ENCODE measurements around the gene COTL1.
A peak's percentile ranks its signal among the peaks of the same experiment; 100 is the strongest.

Gene COTL1

DNA sequence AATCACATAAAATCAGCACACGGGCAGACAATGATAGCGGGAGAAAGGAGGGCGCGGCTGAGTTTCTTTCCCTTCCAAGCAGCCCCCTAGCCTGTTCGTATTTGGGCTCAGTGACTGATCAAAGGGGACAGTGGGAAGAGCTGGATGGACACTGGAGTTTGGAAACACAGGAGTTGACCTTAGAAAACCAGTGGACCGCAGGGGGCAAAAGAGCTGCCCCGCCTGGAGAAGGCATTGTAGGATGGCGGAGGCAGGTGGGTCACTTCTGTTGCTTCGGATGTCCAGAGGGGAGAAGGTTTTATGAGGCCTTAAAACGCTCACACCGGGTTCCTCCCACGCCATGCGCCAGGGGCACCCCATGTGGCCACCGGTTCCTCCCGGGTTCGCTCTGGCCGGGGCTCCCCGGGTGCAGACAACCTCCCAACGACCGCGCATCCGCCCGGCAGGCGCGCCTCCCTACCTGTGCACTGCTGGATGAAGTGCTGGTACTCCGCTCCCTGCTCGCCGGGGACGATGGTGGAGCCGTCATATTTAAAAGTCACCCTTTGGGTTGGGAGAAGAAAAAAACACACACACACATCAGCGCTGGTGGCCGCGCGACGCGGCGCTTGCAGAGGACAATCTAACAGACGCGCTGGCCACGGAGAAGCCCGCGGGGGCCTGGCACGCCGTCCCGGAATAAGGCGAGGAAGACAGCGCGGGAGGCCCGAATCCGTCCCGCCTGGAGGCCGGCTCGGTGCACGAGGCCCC lies 662 bp downstream of the COTL1 start:
- Histone ChIP-seq H3K9me3 (no peaks in the 10 kb centered on the region), H3K4me3 (ENCODE audit: low read depth in 1 of 2, low read length in 1 of 2) (peak overlapping the region; percentile 96 to 100), H3K27me3 (no peaks in the 10 kb centered on the region), H3K36me3 (peaks cover 44% of the 10 kb centered on the region), H3K27ac (peak overlapping the region; percentile 98), H3K4me1 (ENCODE audit: control insufficient read depth in 1 of 2, insufficient read depth in 1 of 2, low read depth in 1 of 2, low read length in 1 of 2) (peaks cover 54 to 60% of the 10 kb centered on the region in 2 experiments)
- TF ChIP-seq, protein P1, sequence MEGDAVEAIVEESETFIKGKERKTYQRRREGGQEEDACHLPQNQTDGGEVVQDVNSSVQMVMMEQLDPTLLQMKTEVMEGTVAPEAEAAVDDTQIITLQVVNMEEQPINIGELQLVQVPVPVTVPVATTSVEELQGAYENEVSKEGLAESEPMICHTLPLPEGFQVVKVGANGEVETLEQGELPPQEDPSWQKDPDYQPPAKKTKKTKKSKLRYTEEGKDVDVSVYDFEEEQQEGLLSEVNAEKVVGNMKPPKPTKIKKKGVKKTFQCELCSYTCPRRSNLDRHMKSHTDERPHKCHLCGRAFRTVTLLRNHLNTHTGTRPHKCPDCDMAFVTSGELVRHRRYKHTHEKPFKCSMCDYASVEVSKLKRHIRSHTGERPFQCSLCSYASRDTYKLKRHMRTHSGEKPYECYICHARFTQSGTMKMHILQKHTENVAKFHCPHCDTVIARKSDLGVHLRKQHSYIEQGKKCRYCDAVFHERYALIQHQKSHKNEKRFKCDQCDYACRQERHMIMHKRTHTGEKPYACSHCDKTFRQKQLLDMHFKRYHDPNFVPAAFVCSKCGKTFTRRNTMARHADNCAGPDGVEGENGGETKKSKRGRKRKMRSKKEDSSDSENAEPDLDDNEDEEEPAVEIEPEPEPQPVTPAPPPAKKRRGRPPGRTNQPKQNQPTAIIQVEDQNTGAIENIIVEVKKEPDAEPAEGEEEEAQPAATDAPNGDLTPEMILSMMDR (IDR thresholded peaks at IDR 0.05): no peak

DNA sequence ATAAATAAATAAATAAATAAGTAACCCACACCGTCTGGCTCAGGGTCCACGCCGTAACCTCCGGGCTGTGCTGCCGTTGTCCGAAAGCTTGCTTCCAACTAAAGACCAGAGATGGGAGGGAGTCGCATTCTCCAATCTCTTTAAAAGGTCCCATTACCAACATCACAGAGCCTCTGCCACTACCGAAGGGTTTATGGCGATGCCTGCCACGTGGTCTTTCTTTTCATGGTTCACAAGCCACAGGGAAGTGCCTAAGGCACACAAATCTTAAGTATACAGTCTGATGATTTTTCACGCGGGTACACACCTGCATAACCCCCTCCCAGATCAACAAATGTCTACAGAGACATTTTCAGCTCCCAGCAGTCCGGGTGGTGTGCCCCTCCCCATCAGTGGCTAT lies 1.4 kb downstream of the COTL1 start:
- Histone ChIP-seq H3K4me1 (ENCODE audit: control insufficient read depth in 1 of 2, insufficient read depth in 1 of 2, low read depth in 1 of 2, low read length in 1 of 2) (peaks cover 57 to 60% of the 10 kb centered on the region in 2 experiments), H3K36me3 (peaks cover 51% of the 10 kb centered on the region), H3K27me3 (no peaks in the 10 kb centered on the region), H3K4me3 (ENCODE audit: low read depth in 1 of 2, low read length in 1 of 2) (peak overlapping the region; percentile 96 to 100), H3K9me3 (no peaks in the 10 kb centered on the region), H3K27ac (peak overlapping the region; percentile 98)
- TF ChIP-seq, protein P1 (IDR thresholded peaks at IDR 0.05): no peak

DNA sequence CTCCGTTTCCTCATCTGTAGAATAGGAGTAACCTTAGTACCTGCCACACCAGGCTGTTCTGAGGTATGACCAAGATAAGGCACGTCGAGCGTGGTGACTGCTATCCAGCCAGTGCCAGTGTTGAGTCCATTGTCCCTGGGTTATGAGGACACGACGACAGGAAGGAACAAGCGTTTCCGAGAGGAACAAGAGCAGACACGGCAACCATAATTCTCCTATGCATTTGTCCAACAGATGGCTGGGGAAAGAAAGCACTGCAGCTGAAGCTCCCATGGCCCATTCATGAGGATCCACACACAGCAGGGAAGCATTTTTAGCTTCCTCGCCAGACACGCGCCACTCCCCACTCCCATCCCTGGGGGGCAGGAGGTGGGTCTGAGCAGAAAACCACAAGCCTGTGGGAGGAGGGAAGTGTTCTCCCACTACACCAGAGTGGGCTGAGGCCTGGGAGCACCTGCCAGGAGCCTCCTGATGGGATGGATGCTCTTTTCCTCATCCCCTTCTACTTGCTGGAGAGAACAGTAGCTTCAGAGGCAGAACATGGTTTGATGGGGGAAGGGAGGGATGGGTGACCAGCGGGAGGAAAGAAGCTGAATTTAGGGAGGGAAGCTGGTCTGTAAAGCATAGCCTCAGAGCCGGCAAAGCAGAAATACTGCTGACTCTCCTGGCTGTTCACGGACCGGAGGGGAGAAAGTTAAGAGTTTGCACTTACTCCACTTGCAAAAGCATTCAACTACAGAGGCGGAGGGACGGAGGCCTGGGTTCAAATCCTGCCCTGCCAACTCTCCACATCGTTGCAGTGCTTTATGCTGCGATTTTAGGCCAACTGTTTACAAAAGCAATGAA lies 2.7 kb downstream of the COTL1 start:
- Histone ChIP-seq H3K4me3 (ENCODE audit: low read depth in 1 of 2, low read length in 1 of 2) (peak overlapping the region; percentile 96 to 100), H3K4me1 (ENCODE audit: control insufficient read depth in 1 of 2, insufficient read depth in 1 of 2, low read depth in 1 of 2, low read length in 1 of 2) (peaks cover 71% of the 10 kb centered on the region in 2 experiments), H3K27me3 (no peaks in the 10 kb centered on the region), H3K9me3 (no peaks in the 10 kb centered on the region), H3K27ac (peak overlapping the region; percentile 98), H3K36me3 (peaks cover 63% of the 10 kb centered on the region)
- TF ChIP-seq, protein P1 (IDR thresholded peaks at IDR 0.05): no peak

DNA sequence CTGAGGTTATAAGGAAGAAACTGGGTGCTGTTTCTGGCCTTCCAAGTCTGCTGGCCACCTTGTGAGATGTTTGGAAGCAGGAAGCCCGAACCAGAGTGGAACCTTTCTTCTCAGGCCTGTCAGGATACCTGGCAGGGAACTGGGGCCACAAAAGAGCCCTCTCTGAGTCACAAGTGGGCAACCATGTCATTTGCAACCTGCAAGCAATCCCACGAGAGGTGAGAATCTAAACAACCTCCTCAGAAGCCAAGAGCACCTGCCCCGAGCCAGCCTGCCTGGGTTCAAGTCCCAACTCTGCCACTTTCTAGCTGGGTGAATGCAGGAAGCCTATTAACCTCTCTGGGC lies 3.3 kb downstream of the COTL1 start:
- Histone ChIP-seq H3K36me3 (peaks cover 67% of the 10 kb centered on the region), H3K9me3 (no peaks in the 10 kb centered on the region), H3K4me3 (ENCODE audit: low read depth in 1 of 2, low read length in 1 of 2) (peak overlapping the region; percentile 96 to 100), H3K27ac (peak overlapping the region; percentile 98), H3K4me1 (ENCODE audit: control insufficient read depth in 1 of 2, insufficient read depth in 1 of 2, low read depth in 1 of 2, low read length in 1 of 2) (peaks cover 77% of the 10 kb centered on the region in 2 experiments), H3K27me3 (no peaks in the 10 kb centered on the region)
- TF ChIP-seq, protein P1 (IDR thresholded peaks at IDR 0.05): no peak

DNA sequence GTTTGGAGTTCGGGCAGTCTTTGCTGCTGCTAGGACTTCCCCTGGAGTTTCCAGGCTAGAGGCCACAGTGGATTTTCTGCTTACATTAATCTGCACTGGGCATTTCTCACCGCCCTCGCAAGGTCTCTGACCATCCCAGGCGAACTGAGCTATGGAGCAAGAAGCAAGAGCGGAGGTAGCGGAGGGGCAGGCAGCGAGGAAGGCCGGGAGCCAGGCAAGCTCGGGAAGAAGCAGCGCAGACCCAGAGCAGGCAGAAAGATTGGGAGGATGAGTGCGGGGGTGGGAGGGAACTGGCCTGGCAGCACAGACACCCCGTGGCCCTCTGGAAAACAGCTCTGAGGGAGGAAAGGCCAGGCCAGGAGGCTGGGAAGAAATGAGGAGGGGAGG lies 3.8 kb downstream of the COTL1 start:
- Histone ChIP-seq H3K27ac (peak overlapping the region; percentile 98), H3K27me3 (no peaks in the 10 kb centered on the region), H3K36me3 (peaks cover 70% of the 10 kb centered on the region), H3K4me3 (ENCODE audit: low read depth in 1 of 2, low read length in 1 of 2) (peak overlapping the region; percentile 96 to 100), H3K9me3 (no peaks in the 10 kb centered on the region), H3K4me1 (ENCODE audit: control insufficient read depth in 1 of 2, insufficient read depth in 1 of 2, low read depth in 1 of 2, low read length in 1 of 2) (peaks cover 81 to 82% of the 10 kb centered on the region in 2 experiments)
- TF ChIP-seq, protein P1 (IDR thresholded peaks at IDR 0.05): no peak
